Ovary (tissue), 9 donors: ENCODE measurements around the gene ENAH. TPM values are rescaled to one million over a fixed set of nuclear protein-coding genes. Genes with fewer than 3 reads are reported as not detected.

Experiments used
- DNase-seq, 5 donors: peaks; one replicate each; pipeline ENCODE4 v3.0.0-alpha.2; 2019 to 2020
- H3K27ac ChIP-seq, 2 donors: fragments of 200-600 bp; one replicate each; pipeline versions ENCODE4 v1.5.1 to v1.8.0; 2019 to 2022
- H3K27me3 ChIP-seq: fragments of 200-600 bp; one replicate; pipeline ENCODE4 v1.8.0; 2022
- H3K36me3 ChIP-seq: fragments of 200-600 bp; sonication (generic); one replicate; pipeline ENCODE4 v1.5.1; 2019
- H3K4me1 ChIP-seq: one replicate; pipeline ENCODE4 v1.8.1; 2013; ENCODE audit warnings: mild to moderate bottlenecking, moderate library complexity; ENCODE audit not compliant: insufficient read depth
- H3K4me3 ChIP-seq: fragments of 200-600 bp; sonication (generic); one replicate; pipeline ENCODE4 v1.5.1; 2017
- H3K9me3 ChIP-seq, 2 donors: fragments of 200-600 bp in 1 of 2; sonication (generic) in 1 of 2; one replicate each; pipeline versions ENCODE4 v1.5.1 to v1.8.1; 2013 to 2019; ENCODE audit warnings: mild to moderate bottlenecking in 1 of 2, moderate library complexity in 1 of 2
- EP300 ChIP-seq: sonication (generic); formaldehyde crosslinking; IDR thresholded peaks from one replicate; pipeline ENCODE4 v1.6.1; 2017; ENCODE audit warnings: antibody characterized with exemption
- POLR2A ChIP-seq: fragments of 450-650 bp; IDR thresholded peaks from one replicate; pipeline ENCODE4 v1.6.1; 2017; ENCODE audit warnings: antibody characterized with exemption, mild to moderate bottlenecking, moderate library complexity
- WGBS, 3 donors: extraction: QIAGEN DNeasy Blood & Tissue Kit in 1 of 3; methylation state at CpG; one replicate each; pipeline versions ENCODE4 v1.1.5 to v1.1.7; 2013 to 2017; 5-methylcytosine and 5-hydroxymethylcytosine counted together
- intact Hi-C, 4 donors: fragments of 100-400 bp; cut with DNase I; formaldehyde crosslinking; loops; one replicate each; pipeline versions ENCODE4 v1.11.0 to v1.15.1; 2022 to 2023
- polyA plus RNA-seq, 2 donors: library from polyadenylated mRNA; stranded (reverse); fragments of 200-250 nt in 1 of 2; fragments of 350-450 nt in 1 of 2; fragmentation: Illumina TruSeq in 1 of 2; extraction: RNeasy Lipid Tissue Mini Kit (QIAGEN cat#74804) in 1 of 2; gene quantifications; one replicate each; pipeline ENCODE4 v1.2.3, GENCODE V29; 2013 to 2014
- total RNA-seq, 7 donors: library from RNA; depleted of rRNA in 2 of 7; stranded (reverse); fragments of >200 nt in 2 of 7; fragmentation: NEBNext Ultra II Directional in 3 of 7; extraction: Animal tissue kit (Norgen Biotek cat#: 25700) in 3 of 7; gene quantifications; one replicate each; pipeline versions ENCODE4 v1.1.0 to v1.2.4, GENCODE V29; 2016 to 2023
- TF ChIP-seq, protein P1 (sequence below), 3 donors: fragments of 450-650 bp in 2 of 3; fragments of 200-600 bp in 1 of 3; IDR thresholded peaks; one replicate each; pipeline versions ENCODE4 v1.5.1 to v1.8.0; 2016 to 2022; ENCODE audit warnings: antibody characterized with exemption in 3 of 3, mild to moderate bottlenecking in 1 of 3
- donor health status: DM: no; HTN: no; CAD: no; lungs with moderate emphysema.
- donor health status: DM: no; HTN: no; CAD: no.
- donor health status: Bipolar disorder and iron deficiency.
- donor health status: DM: yes; HTN: yes; CAD: no.
- donor health status: DM: no; HTN: no; CAD: no.
- donor health status: DM: yes; HTN: yes; CAD: no.

The ENAH gene
- total and polyA plus RNA-seq, 9 donors: 33.4 to 137 (median 88.6) TPM

DNA sequence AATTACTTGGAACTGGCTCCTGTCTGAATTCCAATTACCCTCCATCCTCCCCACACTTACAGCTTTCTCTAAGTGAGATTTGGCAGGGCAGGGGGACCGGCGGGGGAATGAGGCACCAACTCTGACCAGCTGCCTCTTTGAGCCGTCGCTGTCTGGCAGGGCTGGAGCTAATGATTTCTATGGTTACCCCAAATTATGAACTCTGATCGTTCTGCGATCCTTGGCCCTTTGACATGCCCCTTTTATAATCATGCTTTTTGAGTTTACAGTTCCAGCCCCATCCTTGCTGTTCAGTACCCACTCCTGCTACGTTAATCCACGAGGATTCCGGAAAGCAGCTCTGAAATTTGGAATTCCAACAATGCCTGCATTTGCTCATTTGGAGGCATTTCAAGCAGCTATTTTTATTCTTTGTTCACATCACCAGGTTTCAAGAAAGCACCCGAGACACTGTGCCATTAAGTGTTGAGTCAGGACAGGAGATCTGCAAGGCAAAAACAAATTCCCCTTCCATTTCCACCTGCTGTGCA, 170.4 kb downstream of the ENAH start:
- peak overlapping the region in 1 of 2 donors; percentile 2 for H3K27ac ChIP-seq
- peak in 1 of 5 donors; percentile 17 for DNase-seq
- intact Hi-C loops: loop anchor here in 2 of 4 donors (5.0 to 10.0 kb wide), 2 partner anchors 172 to 290 kb away; partner anchors contain the start of gene ENAH (in 2 of the 2)

DNA sequence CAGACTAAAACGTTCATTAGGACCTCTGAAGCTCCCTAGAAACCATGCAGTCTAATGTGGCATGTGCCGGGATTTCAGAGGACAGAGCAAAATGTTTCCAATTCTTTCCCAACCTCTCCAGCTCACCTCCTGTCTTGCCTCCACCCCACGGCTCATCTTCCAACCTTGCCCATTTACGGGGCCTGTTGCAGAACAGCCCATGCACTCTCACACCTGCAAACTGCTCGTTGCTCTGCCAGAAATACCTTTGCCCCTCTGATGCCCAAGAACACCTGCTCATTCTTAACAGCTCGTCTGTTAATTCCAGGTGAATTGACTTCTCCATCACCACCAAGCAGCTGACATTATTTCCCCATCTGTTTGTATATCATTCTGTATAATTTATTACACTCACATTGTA, 171.2 kb downstream of the ENAH start:
- H3K27ac ChIP-seq: no peak overlapping the region
- H3K36me3 ChIP-seq: no peaks in the 10 kb centered on the region
- WGBS, 3 donors: 40 to 46% (median 45%) methylated on average over 6 of the region's 6 CpGs
- no peaks in the 10 kb centered on the region for H3K27me3 ChIP-seq
- no peak overlapping the region for H3K4me3 ChIP-seq
- no peaks in the 10 kb centered on the region for H3K9me3 ChIP-seq
- peaks cover 3% of the 10 kb centered on the region for H3K4me1 ChIP-seq
- intact Hi-C loops: loop anchor here in 2 of 4 donors (5.0 to 10.0 kb wide), 2 partner anchors 173 to 291 kb away; partner anchors contain the start of gene ENAH (in 2 of the 2)
- TF ChIP-seq EP300: no peak
- no peak for TF ChIP-seq POLR2A
- TF ChIP-seq, protein P1, sequence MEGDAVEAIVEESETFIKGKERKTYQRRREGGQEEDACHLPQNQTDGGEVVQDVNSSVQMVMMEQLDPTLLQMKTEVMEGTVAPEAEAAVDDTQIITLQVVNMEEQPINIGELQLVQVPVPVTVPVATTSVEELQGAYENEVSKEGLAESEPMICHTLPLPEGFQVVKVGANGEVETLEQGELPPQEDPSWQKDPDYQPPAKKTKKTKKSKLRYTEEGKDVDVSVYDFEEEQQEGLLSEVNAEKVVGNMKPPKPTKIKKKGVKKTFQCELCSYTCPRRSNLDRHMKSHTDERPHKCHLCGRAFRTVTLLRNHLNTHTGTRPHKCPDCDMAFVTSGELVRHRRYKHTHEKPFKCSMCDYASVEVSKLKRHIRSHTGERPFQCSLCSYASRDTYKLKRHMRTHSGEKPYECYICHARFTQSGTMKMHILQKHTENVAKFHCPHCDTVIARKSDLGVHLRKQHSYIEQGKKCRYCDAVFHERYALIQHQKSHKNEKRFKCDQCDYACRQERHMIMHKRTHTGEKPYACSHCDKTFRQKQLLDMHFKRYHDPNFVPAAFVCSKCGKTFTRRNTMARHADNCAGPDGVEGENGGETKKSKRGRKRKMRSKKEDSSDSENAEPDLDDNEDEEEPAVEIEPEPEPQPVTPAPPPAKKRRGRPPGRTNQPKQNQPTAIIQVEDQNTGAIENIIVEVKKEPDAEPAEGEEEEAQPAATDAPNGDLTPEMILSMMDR (IDR thresholded peaks at IDR 0.05): no peak
- no peak for DNase-seq

More for the DNA sequence above, 170.4 kb downstream of the ENAH start:
- Histone ChIP-seq H3K4me3 (no peak overlapping the region), H3K36me3 (no peaks in the 10 kb centered on the region), H3K4me1 (peaks cover 3% of the 10 kb centered on the region), H3K9me3 (no peaks in the 10 kb centered on the region), H3K27me3 (no peaks in the 10 kb centered on the region)
- WGBS, 3 donors: 4 to 14% (median 10%) methylated on average over 10 of the region's 10 CpGs
- TF ChIP-seq, protein P1 (IDR thresholded peaks at IDR 0.05): no peak
- TF ChIP-seq POLR2A: no peak
- TF ChIP-seq EP300: no peak

DNA sequence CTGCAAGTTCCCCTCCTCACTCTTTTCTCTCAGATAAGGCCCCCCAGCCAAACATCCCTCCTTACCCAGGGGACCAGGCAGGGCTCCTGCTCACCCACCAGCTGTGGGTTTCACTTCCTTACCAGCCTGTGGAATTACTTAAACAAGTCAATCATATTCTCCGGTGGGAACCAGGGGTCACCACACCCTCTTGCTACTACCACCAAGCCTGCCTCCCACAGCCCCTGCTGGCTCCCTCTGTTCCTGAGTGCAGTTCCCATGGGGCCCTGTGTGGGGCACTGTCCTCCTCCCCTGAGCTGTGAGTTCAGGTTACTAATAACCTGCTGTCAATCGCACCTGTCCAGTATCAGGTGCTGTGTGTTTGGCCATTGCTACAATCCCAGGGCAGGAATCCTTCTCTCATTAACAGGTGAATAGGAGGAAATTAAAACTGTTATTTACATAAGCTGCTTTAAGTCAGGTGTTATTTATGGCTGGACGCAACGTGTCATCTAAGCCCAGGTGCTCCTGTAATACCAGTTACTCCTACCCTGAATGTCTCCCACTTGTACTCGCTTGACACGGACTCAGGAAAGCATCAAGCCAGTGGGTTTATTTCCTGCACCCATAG, 172.0 kb downstream of the ENAH start:
- Histone ChIP-seq H3K4me3 (no peak overlapping the region), H3K9me3 (no peaks in the 10 kb centered on the region), H3K4me1 (peaks cover 3% of the 10 kb centered on the region), H3K27me3 (no peaks in the 10 kb centered on the region), H3K27ac (no peak overlapping the region), H3K36me3 (no peaks in the 10 kb centered on the region)
- no peak for TF ChIP-seq POLR2A
- TF ChIP-seq, protein P1 (IDR thresholded peaks at IDR 0.05): no peak
- TF ChIP-seq EP300: no peak
- DNase-seq: peak in 1 of 5 donors; percentile 3
- 46 to 60% (median 49%) methylated on average over 6 of the region's 6 CpGs for WGBS, 3 donors
- intact Hi-C loops: loop anchor here in 2 of 4 donors (5.0 to 10.0 kb wide), 2 partner anchors 174 to 291 kb away; partner anchors contain the start of gene ENAH (in 2 of the 2)

DNA sequence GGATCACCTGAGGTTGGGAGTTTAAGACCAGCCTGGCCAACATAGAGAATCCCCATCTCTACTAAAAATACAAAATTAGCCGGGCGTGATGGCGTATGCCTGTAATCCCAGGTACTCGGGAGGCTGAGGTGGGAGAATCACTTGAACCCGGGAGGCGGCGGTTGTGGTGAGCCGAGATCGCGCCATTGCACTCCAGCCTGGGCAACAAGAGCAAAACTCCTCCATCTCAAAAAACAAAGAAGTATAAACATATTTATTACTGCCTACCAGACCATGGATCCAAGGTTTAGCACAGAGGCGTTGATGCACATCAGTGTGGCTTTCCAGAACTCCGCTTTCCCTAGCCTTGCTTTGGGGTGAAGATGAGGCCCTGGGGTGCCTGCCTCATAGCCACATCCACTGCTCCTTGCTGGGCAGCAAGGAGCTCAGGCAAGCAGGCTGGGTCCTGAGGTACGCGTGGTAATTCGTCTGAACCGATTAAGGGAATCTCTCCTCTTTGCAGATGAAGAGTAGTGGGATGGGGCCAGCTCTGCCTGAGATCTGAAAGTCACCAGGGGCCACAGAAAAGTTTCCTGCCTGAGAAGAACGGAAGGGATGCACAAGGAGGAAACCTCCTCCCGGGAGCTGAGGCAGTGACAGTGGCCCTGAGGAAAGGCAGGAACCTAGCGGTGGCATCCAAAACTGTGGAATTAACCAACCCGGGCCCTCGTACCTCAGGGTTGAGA, 172.8 kb downstream of the ENAH start:
- 85 to 90% (median 85%) methylated on average over 21 of the region's 21 CpGs for WGBS, 3 donors
- TF ChIP-seq, protein P1 (IDR thresholded peaks at IDR 0.05): no peak
- Histone ChIP-seq H3K27me3 (no peaks in the 10 kb centered on the region), H3K9me3 (no peaks in the 10 kb centered on the region), H3K4me3 (no peak overlapping the region), H3K36me3 (no peaks in the 10 kb centered on the region), H3K27ac (no peak overlapping the region), H3K4me1 (peaks cover 3% of the 10 kb centered on the region)
- intact Hi-C loops: loop anchor here (5.0 to 10.0 kb wide), 6 partner anchors 65 to 432 kb away; partner anchors contain the start of gene ENAH (in 2 of the 4)
- DNase-seq: no peak
